HFF-Myc (cell line): ENCODE measurements around the gene STEAP4.

ENCODE experiments used
- DNase-seq: peaks from one replicate; pipeline ENCODE4 v3.0.0-alpha.2; 2011; ENCODE audit warnings: low read depth; ENCODE audit errors: extremely low read depth
- H3K4me3 ChIP-seq: replicated peaks from 2 replicates; pipeline ENCODE4 v1.5.1; 2011; ENCODE audit warnings: low read depth, mild to moderate bottlenecking, control low read depth, low read length
- TF ChIP-seq, protein P1 (sequence below): IDR thresholded peaks from 2 replicates; pipeline ENCODE4 v1.5.1; 2012; ENCODE audit warnings: mild to moderate bottlenecking, low read depth, low read length, control low read depth; ENCODE audit errors: missing control alignments

STEAP4 gene

DNA sequence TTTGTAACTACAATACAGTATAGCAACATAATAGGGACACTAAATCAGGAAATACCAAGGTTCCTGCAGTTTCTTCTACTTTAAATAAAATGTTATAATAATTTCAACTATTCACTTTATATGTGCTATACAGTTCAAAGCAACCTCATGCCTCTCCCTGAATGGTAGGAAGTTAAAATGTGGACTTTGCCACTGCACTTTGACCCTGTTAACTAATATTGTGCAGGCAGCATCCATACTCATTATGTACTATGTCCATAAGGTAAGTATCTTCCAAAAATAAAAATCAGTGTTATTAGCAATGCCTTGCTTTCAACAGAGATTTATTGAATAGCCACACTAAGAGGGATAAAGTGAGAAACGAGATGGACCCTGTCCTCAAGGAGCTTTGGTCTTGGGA lies 4.8 kb downstream of the STEAP4 start:
- H3K4me3 ChIP-seq = no peak overlapping the region
- DNase-seq = no peak
- TF ChIP-seq, protein P1, sequence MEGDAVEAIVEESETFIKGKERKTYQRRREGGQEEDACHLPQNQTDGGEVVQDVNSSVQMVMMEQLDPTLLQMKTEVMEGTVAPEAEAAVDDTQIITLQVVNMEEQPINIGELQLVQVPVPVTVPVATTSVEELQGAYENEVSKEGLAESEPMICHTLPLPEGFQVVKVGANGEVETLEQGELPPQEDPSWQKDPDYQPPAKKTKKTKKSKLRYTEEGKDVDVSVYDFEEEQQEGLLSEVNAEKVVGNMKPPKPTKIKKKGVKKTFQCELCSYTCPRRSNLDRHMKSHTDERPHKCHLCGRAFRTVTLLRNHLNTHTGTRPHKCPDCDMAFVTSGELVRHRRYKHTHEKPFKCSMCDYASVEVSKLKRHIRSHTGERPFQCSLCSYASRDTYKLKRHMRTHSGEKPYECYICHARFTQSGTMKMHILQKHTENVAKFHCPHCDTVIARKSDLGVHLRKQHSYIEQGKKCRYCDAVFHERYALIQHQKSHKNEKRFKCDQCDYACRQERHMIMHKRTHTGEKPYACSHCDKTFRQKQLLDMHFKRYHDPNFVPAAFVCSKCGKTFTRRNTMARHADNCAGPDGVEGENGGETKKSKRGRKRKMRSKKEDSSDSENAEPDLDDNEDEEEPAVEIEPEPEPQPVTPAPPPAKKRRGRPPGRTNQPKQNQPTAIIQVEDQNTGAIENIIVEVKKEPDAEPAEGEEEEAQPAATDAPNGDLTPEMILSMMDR = no peak

DNA sequence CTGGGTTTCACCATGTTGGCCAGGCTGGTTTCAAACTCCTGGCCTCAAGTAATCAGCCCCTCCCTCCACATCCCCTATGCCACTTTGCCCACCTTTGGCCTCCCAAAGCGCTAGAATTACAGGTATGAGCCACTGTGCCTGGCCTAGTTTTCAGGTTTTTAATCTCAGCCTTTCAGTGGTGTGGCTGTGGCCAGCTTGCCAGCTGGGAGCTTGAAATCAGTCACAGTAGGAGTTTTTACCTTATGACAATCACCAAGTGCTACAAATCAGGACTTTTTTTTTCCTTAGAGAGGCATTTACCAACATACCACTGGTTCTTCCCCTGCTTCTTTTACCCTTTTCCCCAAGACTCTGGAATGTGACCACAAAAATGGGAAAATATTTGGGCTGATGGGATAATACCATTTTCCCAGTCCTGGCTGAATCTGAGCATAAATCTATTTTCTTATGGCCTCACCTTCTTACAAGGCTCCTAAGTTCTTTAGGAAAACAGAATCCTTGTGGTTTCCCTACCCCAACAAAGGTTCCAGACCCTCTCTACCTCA lies 6.2 kb downstream of the STEAP4 start:
- DNase-seq = no peak
- no peak overlapping the region for H3K4me3 ChIP-seq
- TF ChIP-seq, protein P1 = no peak

DNA sequence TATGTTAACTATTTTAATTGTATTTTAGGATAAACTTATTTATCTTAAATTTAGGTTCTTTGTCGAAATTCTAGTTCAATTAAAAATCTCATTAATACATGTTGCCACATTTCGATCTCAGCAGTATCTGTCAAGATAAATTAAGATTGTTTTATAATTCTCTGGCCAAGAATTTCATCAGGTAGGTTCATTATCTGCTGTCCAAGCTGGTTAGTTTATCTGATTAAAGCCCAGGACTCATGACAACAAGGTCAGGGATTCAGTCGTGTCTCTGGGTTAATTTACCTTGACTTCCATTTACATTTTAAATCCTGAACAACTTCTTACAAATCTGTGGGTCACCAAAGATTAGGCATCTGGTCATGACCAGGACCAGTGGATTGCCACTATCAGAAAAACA lies 7.6 kb downstream of the STEAP4 start:
- no peak for DNase-seq
- H3K4me3 ChIP-seq = no peak overlapping the region
- TF ChIP-seq, protein P1 = no peak

DNA sequence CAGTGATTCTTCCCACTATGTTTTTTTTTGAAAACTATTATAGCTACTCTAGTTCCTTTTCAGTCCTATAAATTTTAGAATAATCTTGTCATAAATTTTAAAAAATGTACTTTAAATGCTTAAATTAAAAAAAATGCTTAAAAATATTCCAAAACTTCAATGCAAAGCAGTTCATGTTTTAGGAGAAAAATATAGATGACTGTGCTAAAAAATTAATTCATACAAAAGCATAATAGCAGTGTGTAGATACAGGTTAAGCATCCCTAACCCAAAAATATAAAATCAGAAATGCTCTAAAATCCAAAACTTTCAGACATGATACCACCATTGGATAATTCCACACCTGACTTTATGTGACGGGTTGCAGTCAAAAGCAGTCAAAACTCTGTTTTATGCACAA lies 12.8 kb downstream of the STEAP4 start:
- H3K4me3 ChIP-seq = no peak overlapping the region
- TF ChIP-seq, protein P1 = no peak
- no peak for DNase-seq

DNA sequence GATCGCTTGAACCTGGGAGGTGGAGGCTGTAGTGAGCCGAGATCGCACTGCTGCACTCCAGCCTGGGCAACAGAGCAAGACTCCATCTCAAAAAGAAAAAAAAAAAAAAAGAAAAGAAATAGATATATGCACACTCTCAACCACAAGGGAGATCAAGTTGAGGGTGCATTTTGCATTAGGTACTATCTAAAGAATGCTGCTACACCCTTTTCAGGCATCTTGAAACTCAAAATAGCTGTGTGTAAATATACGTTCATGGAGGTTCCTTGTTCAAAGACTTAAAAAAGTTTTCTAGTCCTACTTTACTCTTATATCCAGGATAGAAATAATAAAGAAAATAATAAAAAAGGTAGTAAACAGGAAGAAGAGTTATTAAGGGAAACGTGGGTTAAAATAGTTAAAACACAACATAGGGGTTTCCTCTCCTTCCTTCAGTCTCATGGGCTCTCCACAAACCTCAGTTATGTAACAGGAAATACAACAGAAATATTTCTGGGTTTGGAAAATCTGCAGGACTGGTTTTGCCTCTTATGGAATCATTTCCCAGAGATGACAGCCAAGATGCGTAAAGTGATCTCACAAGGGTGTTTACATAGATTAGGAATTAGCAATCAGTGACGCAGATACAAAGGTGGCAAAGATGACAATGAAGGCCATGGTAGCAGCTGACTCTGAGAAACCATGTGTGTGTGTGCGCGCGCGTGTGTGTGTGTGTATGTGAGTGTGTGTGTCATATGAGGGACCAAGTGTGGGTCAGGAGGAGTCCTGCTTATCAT lies 15.1 kb downstream of the STEAP4 start:
- DNase-seq = no peak
- H3K4me3 ChIP-seq = no peak overlapping the region
- TF ChIP-seq, protein P1 = no peak

DNA sequence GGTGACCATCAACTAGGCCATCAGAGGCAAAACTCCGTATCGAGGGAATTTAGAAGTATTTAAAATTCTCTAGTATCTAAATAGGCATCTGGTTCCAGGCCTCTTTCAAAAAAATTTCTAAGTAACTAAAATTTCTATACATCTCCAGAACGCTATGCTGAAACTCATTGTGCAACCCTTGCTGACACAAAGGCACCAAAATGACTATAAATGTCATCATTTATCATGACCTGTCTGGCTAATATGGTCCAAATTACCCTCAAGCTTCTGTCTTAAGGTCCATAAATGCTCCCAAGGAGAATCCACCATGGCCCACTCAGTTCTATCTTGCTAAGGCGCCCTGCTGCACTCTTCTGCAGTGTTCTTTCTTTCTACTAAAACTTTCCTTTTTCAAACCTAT lies 16.2 kb downstream of the STEAP4 start:
- TF ChIP-seq, protein P1 = no peak
- no peak for DNase-seq
- no peak overlapping the region for H3K4me3 ChIP-seq
